GM18499 (cell line): ENCODE measurements around the gene C1orf94.

ENCODE experiments used
- ATAC-seq: cut with Tn5 transposase; IDR thresholded peaks from one replicate; pipeline ENCODE4 v1.9.1; 2021; ENCODE audit warnings: moderate number of reproducible peaks; ENCODE audit not compliant: insufficient read depth, unreplicated experiment

Gene C1orf94

DNA sequence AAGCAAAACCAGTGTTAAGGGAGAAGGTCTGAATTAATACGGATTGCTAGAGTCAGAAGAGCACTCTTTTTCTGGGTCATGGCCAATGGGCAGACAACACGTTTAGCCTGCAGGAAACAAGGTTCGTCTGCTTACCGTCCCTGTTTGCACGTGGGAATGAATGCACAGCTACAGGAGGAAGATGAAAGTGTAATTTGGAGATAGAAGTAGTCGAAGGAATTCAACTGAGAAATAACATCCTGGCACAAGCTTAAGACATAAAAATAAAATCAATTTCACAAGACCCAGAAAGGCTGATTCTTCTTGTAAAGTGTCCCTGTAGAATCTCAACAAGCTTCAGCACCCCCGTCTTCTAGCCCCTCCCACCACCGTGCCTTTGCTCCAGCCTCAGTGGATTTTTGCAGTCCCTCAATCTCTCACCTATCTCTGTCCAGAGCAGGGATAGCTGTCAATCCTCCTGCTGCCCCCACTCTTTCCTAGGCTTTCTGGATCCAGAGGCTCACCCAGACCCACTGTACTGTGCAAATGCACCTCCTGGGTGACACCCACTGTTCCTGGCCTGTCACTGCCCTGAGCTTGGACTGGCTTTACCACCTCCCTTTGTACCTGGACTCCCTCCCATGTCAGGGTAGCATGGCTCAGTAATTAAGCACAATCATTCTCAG lies 60.6 kb downstream of the C1orf94 start:
- ATAC-seq, result no peak

GRCh38 chr1:34245967-34246366 lies 69.3 kb downstream of the C1orf94 start:
- no peak for ATAC-seq

DNA sequence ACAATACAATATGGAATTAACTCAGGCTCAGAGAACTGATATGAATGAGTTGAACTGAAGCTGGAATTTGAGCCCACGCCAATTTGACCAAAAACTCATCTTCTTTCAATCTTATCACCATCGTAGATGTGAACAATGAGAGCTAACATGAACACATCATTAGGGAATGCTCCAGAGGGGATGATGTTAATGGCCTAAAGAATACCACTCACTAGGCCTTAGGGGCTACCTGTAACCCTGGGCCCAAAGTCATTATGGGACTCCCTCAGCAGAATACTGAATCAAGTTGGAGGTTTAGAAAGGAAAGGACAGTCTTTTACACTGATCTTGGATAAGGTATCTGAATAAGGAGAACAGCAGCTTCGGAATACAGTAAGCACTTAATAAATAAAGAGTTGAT lies 73.6 kb downstream of the C1orf94 start:
- no peak for ATAC-seq

GRCh38 chr1:34262023-34262853 lies 85.5 kb downstream of the C1orf94 start:
- ATAC-seq, result no peak

DNA sequence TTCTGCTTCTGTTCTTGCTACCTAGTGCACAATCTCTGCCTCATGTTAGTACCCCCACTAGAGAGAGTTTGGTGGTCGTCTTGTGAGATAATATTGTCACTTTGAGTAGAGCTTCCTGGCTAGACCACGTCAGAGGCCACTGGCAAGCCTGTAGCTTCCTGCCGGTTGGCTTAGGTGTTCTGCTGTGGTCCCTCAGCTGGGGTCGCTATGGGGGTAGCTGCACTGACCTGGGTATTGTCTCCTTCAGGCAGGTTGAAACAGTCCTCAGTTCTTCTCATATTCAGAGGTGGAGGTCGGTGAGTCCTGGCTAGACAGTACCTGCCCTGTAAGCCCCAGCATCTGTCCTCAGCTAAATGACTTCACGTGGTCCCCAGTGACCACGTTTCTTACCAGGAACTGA lies 86.2 kb downstream of the C1orf94 start:
- no peak for ATAC-seq

GRCh38 chr1:34263406-34263805 lies 86.7 kb downstream of the C1orf94 start:
- ATAC-seq, result no peak

GRCh38 chr1:34265396-34265795 lies 88.7 kb downstream of the C1orf94 start:
- ATAC-seq, result no peak

DNA sequence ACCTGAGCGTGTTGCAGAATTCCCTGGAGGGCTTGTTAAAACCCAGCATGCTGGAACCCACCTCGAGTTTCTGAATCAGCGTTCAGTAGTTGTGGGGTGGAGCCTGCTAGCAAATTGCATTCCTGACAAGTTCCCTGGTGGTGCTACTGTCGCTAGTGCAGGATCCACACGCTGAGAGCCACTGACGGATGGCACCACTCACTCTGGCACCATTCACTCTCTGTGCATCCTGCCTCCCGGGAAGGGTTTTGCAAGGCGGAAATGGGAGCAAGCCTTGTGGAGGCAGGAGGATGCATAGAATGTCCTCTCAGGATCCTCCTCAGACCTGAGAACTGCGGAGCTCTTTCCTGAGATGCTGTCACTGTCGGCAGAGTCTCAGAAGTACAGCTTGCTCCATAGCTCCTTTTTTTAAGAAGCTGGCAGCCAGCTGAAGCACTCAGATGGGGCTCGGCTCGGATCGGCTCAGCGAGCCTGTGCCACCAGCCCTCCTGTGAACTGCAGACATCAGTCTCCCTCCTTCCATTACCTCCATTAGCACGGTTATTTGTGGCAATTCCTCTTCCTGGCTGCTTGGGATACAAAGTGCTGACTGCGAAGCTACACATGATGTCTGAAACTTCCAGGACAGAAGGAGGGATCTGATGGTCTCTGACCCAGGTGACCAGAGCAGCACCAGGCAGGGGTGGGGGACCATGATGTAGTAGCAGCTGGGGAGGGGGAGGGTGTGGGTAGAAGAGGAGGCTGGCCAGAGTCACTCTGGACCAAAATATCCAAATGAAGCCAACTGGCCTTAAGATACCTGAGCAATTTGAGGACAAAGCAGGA lies 89.6 kb downstream of the C1orf94 start:
- ATAC-seq, result no peak

DNA sequence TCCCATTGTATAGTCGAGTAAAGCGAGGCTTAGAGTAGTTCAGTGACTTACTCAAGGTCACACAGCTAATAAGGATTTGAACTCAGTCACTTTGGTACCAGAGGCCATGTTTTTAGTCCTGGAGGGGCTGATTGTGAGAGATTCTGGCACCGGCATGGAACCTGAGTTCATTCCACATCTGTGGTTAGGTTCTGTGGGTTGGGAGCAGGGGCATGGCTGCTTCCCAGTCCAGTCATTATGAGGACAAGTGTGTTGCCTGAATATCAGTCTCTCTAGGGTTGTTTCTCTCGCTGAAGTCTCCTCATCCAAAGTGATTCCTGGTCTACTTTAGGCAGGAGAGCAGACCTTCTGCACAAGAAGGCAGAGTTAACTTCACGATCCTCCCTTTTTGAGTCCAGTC lies 90.6 kb downstream of the C1orf94 start:
- ATAC-seq, result no peak

- ATAC-seq, result no peak
These were observed 91.7 kb downstream of the C1orf94 start for GRCh38 chr1:34268311-34268954.
